HFFc6 (cell line): ENCODE measurements around the gene NLGN1. TPM values are rescaled to one million over a fixed set of nuclear protein-coding genes. Genes with fewer than 3 reads are reported as not detected.

ENCODE experiments used
- DNase-seq: peaks from one replicate; pipeline ENCODE4 v3.0.0-alpha.2; 2018
- H3K27ac Mint-ChIP-seq: 2 replicates; pipeline ENCODE4 v1.8.0; 2020; ENCODE audit warnings: mild to moderate bottlenecking, mixed read lengths
- H3K27me3 Mint-ChIP-seq: 2 replicates; pipeline ENCODE4 v1.8.0; 2021; ENCODE audit warnings: mild to moderate bottlenecking, moderate library complexity, mixed read lengths; ENCODE audit not compliant: insufficient read depth
- H3K36me3 Mint-ChIP-seq: 2 replicates; pipeline ENCODE4 v1.8.0; 2021; ENCODE audit warnings: low read depth, mixed read lengths
- H3K4me1 Mint-ChIP-seq: 2 replicates; pipeline ENCODE4 v1.8.0; 2020; ENCODE audit warnings: low read depth, mixed read lengths
- H3K4me3 Mint-ChIP-seq: 2 replicates; pipeline ENCODE4 v1.8.0; 2020; ENCODE audit warnings: mild to moderate bottlenecking, moderate library complexity, mixed read lengths
- H3K9me3 Mint-ChIP-seq: 2 replicates; pipeline ENCODE4 v1.8.0; 2020; ENCODE audit warnings: mild to moderate bottlenecking, mixed read lengths
- CTCF ChIP-seq: fragments of 200-600 bp; sonication (generic); IDR thresholded peaks from 2 replicates; pipeline ENCODE4 v1.5.0; 2021; ENCODE audit warnings: antibody characterized with exemption, mild to moderate bottlenecking
- total RNA-seq, 6 experiments: library from RNA; stranded (reverse); fragmentation: NEBNext Ultra II Directional; extraction: Animal tissue kit (Norgen Biotek cat#: 25700); gene quantifications; 2 replicates in 1 of 6; 3 replicates in 5 of 6; pipeline ENCODE4 v1.2.3, GENCODE V29; 2021

Gene NLGN1
- total RNA-seq, 6 experiments from 2014 or later: 10.0 to 17.2 (median 15.7) TPM

GRCh38 chr3:173750591-173750990, 353.0 kb downstream of the NLGN1 start:
- Mint-ChIP-seq H3K36me3 (peaks cover 4% of the 10 kb centered on the region; the same call in 1 of the 2 replicates), H3K9me3 (no peaks in the 10 kb centered on the region), H3K27ac (peak overlapping the region; percentile 44; the same call in 1 of the 2 replicates), H3K4me3 (no peak overlapping the region), H3K4me1 (peaks cover 56% of the 10 kb centered on the region), H3K27me3 (no peaks in the 10 kb centered on the region; the same call in 1 of the 2 replicates)
- no peak for DNase-seq
- no peak for TF ChIP-seq CTCF

GRCh38 chr3:173753593-173753992, 356.0 kb downstream of the NLGN1 start:
- Mint-ChIP-seq H3K4me1 (peaks cover 29% of the 10 kb centered on the region), H3K27ac (no peak overlapping the region), H3K9me3 (no peaks in the 10 kb centered on the region), H3K4me3 (no peak overlapping the region), H3K36me3 (no peaks in the 10 kb centered on the region), H3K27me3 (no peaks in the 10 kb centered on the region; the same call in 1 of the 2 replicates)
- TF ChIP-seq CTCF: no peak
- no peak for DNase-seq

GRCh38 chr3:173755161-173755560, 357.6 kb downstream of the NLGN1 start:
- peaks cover 14% of the 10 kb centered on the region for H3K4me1 Mint-ChIP-seq
- DNase-seq: no peak
- no peaks in the 10 kb centered on the region for H3K9me3 Mint-ChIP-seq
- no peaks in the 10 kb centered on the region for H3K36me3 Mint-ChIP-seq
- no peak overlapping the region for H3K27ac Mint-ChIP-seq
- H3K27me3 Mint-ChIP-seq: no peaks in the 10 kb centered on the region; the same call in 1 of the 2 replicates
- no peak for TF ChIP-seq CTCF
- no peak overlapping the region for H3K4me3 Mint-ChIP-seq

GRCh38 chr3:173761161-173761560, 363.6 kb downstream of the NLGN1 start:
- Mint-ChIP-seq H3K4me3 (no peak overlapping the region), H3K4me1 (peaks cover 26% of the 10 kb centered on the region), H3K9me3 (no peaks in the 10 kb centered on the region), H3K27ac (no peak overlapping the region), H3K36me3 (0 out of 2 replicates have a peak, but pooled peaks cover 2% of the 10 kb centered on the region), H3K27me3 (no peaks in the 10 kb centered on the region; the same call in 1 of the 2 replicates)
- TF ChIP-seq CTCF: no peak
- no peak for DNase-seq

GRCh38 chr3:173762501-173762900, 365.0 kb downstream of the NLGN1 start:
- H3K27ac Mint-ChIP-seq: no peak overlapping the region

More at GRCh38 chr3:173762501-173762900, 365.0 kb downstream of the NLGN1 start:
- H3K36me3 Mint-ChIP-seq: 0 out of 2 replicates have a peak, but pooled peaks cover 7% of the 10 kb centered on the region
- H3K4me1 Mint-ChIP-seq: peaks cover 26% of the 10 kb centered on the region
- H3K9me3 Mint-ChIP-seq: no peaks in the 10 kb centered on the region
- H3K27me3 Mint-ChIP-seq: no peaks in the 10 kb centered on the region; the same call in 1 of the 2 replicates
- DNase-seq: no peak
- no peak overlapping the region for H3K4me3 Mint-ChIP-seq
- TF ChIP-seq CTCF: no peak
